HG03354 (cell line): ENCODE results near the gene RXYLT1.

ENCODE experiments used
- ATAC-seq: cut with Tn5 transposase; IDR thresholded peaks from one replicate; pipeline ENCODE4 v1.9.1; 2021; ENCODE audit warnings: mild to moderate bottlenecking; ENCODE audit not compliant: unreplicated experiment, poor library complexity, severe bottlenecking

The RXYLT1 gene

DNA sequence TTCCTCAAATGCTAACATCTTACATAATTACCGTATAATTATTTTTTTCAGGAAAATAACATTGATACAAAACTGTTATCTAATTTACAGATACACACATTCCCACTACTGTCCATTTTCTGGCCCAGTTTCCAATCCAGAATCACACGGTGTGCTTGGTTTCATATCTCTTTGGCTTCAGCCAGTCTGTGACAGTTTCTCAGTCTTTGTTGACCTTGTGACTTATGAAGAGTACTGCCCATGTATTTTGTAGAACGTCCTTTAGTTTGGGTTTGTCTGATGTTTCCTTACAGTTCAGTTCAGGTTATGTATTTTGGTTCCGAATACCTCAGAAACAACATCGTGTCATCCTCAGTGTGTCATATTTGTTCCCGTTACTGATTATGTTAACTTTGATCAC is 16.2 kb downstream of the RXYLT1 start:
- no peak for ATAC-seq

DNA sequence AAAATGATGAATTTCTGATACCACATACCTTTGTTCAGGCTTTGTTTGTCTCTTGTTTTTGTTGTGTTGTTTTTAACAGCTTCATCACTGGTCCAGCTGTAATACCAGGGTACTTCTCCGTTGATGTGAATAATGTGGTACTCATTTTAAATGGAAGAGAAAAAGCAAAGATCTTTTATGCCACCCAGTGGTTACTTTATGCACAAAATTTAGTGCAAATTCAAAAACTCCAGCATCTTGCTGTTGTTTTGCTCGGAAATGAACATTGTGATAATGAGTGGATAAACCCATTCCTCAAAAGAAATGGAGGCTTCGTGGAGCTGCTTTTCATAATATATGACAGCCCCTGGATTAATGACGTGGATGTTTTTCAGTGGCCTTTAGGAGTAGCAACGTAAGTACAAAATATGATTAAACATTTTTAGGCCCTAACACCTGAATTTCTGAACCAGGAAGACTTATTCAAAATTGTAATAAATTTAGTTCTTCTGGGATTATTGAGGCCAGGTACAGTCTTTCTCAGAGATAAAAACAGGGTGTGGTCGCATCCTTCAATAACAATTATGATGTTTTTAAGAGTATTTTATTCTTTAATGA is 22.4 kb downstream of the RXYLT1 start:
- peak; percentile 59 for ATAC-seq

DNA sequence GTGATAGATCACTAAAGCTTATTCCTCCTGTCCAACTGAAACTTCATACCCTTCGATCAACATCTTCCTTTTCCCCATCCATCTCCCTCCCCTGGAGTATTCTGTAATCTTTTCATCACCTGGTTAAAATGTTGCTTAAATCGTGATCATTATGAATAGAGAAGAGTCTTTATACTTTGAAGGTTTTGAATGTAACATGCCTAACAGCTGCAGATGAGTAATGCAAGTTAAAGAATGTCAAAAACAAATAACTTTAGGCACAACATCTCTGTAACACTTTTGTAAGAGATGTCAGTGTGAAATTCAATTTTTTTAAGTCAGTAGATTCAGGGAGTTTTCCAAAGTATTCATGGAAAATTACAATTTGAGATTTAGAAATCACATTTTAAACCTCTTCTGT is 25.0 kb downstream of the RXYLT1 start:
- no peak for ATAC-seq

DNA sequence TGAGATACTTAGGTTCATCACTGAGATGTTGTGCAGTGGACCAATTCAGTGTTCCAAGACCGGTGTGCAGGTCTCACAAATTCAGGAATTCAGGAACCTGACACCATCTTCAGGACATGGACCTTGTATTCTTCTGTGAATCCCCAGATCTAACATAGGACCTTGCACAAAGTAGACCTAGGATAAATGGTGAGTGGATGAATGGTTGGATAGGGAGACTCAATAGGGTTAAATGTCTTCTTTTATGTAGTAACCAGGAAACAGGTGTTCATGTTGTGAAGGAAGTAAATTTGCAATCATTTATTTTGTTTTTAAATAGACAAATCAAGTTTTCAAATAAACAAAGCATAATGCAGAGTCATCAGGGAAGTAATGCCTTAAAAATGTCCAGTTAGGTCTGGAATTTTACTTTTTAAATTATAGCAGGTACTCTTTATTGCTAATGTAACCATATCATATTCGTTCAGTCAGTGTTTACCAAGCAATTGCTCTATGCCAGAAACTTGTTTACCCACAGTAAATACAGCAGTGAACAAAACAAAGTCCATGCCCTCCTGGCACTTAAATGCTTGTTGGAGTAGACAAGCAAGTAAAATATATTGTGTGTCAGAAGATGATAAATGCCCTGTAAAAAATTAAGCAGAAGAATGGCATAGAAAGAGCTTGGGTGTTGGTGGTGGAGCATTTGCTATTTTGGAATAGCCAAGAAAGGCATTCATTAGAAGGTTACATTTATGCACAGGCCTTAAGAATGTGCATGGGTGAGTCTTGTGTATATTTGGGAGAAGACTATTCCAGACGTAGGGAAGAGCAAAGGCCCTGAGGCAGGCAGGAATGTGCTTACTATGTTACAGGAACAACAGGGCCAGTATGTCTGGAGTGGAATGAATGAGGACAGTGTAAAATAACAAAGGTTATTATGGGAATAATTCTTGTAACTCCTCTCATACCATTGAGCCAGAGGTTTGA is 26.3 kb downstream of the RXYLT1 start:
- no peak for ATAC-seq

DNA sequence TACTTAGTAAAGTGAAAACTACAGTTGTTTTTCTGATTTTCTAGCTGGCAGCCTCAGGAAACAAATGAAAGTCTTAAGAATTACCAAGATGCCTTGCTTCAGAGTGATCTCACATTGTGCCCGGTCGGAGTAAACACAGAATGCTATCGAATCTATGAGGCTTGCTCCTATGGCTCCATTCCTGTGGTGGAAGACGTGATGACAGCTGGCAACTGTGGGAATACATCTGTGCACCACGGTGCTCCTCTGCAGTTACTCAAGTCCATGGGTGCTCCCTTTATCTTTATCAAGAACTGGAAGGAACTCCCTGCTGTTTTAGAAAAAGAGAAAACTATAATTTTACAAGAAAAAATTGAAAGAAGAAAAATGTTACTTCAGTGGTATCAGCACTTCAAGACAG is 28.9 kb downstream of the RXYLT1 start:
- ATAC-seq: no peak

DNA sequence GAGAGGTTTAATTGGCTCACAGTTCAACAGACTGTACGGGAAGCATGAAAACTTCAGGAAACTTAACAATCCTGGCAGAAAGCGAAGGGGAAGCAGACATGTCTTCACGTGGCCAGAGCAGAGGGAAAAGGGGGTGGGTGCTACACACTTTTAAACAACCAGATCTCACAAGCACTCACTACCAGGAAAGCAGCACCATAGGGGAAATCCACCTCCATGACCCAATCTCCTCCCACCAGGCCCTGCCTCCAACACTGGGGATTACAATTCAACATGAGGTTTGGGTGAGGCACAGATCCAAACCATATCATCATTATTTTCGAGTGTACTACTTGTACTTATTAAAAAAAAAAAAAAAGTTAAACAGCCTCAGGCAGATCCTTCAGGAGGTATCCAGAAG is 29.9 kb downstream of the RXYLT1 start:
- no peak for ATAC-seq

DNA sequence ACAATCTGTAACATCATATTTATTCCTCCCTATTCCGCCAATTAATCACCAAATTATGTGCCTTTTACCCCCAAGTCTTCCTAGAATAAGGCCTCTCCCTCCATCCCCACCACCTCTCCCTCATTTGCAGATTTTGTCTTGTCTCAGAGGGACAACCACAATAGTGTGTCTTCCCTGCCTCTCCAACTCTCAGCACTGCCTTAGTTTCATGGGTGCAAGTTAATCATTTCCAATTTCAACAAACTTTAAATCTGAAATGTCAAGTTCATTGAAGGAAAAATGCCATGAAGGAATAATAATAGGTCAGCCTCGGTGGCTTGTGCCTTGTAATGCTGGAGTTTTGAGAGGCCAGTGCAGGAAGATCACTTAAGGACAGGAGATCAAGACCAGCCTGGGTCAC is 31.6 kb downstream of the RXYLT1 start:
- ATAC-seq: no peak

DNA sequence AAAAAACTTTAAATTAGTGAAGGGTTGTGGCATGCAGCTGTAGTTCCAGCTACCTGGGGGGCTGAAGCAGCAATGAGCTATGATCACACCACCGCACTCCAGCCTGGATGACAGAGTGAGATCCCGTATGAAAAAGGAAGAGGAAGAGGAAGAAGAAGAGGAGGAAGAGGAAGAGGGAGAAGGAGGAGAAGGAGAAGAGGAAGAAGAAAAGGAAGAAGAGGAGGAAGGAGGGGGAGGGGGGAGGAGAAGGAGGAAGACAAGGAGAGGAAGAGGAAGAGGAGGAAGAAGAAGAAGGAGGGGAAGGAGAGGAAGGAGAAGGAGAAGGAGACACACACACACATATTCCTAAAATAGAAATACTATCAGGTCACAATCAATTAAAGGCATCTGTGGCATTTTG is 32.0 kb downstream of the RXYLT1 start:
- no peak for ATAC-seq

DNA sequence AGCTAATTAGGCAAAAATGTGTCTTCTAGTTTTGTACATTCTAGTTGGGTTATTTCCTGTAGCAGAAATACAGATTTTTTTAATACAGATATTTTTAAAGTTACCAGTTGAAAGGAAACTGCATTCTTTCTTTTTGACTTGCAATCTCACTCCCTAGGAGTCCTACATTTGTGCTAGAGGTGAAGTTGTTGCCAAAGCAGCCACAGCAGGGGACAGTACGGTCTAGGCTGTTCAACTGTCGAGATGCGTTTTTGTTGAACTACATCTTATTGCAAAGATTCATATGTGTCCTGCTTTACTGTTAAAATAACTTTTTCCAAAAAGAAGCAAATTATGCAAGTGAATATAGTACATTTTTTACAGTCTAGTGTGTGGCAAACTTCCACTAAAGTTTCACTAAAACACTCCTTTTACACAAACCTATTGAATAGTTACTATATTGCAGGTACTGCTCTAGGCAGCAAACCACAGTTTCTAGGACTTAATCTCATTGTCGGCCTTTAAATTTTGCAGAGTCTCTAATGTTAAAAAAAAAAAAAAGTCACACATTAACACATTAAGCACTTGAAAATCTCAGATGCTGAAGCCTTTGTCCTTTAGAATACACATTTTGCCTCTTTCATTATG is 34.5 kb downstream of the RXYLT1 start:
- peak; percentile 42 for ATAC-seq

DNA sequence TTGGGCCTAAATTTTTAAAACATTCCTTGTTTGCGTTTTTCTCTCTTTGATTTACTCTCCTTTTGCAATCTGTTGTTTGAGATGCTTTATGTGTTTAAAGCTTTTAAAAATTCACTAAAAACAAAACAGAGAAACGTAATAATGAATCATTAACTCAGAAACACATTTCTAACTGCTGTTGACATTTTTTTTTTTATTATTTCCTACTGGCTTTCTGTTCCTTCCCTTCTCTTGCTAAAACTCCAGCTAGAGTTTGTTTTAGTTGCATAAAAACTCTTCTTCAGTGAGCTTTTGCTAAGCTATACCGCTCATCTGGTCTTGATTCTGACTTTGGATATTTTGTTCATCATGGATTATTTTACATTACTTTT is 35.8 kb downstream of the RXYLT1 start:
- ATAC-seq: no peak

DNA sequence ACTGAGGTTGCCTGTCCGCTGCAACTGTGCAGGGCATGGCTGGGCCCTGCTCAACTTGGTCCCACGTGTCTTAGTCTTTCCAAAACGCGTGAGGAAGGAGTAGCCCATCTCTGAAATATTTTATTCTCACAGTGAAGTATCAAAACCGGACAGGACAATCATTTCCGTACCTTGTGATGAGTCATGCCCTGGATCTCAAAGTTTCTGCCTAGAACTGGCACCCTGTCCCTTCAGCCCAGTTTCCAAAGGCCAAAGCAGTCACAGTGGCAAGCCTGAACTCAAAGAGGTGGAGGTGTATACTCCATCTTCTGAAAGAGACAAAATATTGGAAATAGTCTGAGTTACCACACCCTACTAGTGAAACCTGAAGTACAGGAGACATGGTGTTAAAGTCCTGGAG is 36.3 kb downstream of the RXYLT1 start:
- peak; percentile 47 for ATAC-seq

DNA sequence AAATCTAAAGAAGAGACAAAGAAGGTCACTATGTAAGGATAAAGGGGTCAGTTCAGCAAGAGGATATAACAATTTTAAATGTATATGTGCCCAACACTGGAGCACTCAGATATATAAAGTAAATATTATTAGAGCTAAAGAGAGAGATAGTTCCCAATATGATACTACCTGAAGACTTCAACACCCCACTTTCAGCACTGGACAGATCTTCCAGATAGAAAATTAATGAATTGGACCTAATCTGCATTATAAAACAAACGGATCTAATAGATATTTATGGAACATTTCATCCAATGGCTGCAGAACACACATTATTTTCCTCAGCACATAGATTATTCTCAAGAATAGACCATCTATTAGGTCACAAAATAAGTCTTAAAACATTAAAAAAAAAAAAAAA is 40.7 kb downstream of the RXYLT1 start:
- no peak for ATAC-seq

DNA sequence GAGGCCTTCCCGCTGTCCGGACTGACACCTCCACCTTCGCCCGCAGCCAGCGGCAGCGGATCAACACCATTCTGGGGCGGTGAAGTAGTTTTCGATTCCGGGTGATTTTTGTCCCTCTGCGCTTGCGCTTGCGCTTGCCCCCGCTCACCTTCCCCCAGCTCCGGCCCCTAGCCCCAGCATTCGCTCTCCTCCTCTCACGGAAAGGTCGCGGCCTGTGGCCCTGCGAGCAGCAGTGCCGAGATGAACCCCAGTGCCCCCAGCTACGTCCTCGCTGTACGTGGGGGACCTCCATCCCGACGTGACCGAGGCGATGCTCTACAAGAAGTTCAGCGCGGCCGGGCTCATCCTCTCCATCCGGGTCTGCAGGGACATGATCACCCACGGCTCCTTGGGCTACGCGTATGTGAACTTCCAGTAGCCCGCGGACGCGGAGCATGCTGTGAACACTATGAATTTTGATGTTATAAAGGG is 42.1 kb downstream of the RXYLT1 start:
- ATAC-seq: peak; percentile 52

DNA sequence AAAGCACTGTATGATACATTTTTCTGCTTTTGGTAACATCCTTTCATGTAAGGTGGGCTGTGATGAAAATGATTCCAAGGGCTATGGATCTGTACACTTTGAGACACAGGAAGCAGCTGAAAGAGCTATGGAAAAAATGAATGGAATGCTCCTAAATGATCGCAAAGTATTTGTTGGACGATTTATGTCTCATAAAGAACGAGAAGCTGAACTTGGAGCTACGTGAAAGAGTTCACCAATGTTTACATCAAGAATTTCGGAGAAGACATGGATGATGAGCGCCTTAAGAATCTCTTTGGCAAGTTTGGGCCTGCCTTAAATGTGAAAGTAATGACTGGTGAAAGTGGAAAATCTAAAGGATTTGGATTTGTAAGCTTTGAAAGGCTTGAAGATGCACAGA is 42.6 kb downstream of the RXYLT1 start:
- no peak for ATAC-seq

DNA sequence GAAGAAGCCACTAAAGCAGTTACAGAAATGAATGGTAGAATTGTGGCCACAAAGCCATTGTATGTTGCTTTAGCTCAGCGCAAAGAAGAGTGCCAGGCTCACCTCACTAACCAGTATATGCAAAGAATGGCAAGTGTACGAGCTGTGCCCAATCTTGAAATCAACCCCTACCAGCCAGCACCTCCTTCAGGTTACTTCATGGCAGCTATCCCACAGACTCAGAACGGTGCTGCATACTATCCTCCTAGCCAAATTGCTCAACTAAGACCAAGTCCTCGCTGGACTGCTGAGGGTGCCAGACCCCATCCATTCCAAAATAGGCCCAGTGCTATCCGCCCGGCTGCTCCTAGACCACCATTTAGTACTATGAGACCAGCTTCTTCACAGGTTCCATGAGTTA is 43.3 kb downstream of the RXYLT1 start:
- no peak for ATAC-seq

DNA sequence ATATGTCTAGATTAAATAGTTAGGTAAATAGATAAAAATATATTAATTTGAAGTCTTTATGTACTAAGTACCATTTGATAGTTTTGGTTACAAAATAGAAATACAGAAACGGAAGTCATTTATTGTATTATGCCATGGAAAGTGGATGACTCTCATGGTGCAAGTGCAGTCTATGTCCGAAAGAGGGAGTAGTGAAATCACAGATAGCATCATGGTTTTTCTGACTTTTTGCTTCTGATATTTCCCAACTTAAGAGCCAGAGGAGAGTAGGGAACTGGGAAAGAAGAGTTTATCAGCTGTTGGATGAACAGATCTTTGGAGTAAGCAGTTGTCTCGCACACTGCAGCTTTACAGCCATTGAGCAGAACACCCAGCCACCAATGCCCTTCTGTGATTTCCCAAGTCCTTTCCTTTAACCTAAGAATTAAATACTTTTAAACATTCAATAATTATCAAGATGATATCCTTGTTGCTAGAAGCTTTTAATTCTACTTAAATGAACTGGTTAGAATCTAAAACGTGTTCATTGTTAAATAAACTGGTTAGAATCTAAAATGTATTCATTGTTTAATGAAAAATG is 46.4 kb downstream of the RXYLT1 start:
- ATAC-seq: peak; percentile 73

DNA sequence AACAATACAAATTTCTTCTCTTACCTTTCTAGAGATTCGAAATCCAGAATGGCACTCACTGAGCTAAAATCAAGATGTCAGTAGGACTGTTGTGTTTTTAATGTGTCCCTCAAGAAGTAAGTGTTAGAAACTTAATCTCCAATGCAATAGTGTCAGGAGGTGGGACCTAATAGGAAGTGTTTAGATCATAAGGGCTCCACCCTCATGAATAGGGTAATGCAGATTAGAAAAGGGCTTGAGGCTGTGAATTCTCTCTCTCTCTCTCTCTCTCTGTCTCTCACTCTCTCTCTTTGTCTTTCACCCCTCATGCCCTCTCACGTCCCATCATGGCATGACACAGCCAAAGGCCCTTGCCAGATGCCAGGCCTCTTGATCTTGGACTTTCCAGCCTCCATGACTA is 49.2 kb downstream of the RXYLT1 start:
- no peak for ATAC-seq

DNA sequence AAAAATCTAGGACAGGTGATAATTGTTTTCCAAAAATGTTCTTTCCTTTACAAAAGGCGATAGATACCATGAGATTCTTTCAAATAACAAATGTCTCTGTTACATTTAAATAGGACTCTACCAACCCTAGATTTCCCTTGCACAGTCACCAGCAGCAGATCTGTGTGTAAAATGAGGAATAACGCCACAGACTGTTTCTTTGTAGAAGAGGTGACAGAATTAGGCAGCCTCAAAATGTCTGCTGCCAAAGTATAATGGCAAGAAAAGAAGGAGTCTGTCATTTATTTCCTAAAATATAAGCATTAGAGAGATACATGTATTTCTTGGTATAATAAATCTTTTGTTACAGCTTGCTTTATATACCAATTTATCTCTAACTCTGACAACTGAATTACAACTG is 56.3 kb downstream of the RXYLT1 start:
- no peak for ATAC-seq

DNA sequence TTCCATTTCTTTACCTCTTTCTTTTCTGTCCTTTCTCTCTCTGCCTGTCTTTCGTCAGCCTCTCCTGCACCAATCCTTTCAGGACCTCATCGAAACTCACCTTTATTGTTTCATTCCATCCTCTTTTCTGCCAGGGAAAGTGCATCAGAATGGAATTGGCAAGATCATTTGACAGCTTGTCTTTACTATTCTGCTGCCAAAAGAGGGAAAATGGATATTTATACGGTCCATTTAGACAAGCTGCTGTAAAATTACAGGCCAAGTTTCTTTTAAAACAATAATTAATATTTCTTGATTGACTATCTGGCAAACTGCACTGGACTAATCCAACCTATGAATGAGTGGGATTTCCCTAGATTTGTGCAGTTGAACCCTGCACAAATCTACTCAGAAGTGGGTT is 57.2 kb downstream of the RXYLT1 start:
- no peak for ATAC-seq

DNA sequence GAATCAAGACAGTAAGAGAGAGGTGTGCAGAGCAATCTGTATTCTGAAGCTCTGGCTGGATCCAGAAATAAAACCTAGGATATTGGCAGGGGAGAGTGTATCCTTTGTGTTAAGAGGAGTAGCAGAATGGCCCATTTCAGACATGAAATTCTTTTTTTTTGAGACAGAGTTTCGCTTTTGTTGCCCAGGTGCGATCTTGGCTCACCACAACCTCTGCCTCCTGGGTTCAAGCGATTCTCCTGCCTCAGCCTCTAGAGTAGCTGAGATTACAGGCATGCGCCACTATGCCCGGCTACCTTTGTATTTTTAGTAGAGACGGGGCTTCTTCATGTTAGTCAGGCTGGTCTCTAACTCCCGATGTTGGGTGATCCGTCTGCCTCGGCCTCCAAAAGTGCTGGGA is 58.7 kb downstream of the RXYLT1 start:
- ATAC-seq: no peak

DNA sequence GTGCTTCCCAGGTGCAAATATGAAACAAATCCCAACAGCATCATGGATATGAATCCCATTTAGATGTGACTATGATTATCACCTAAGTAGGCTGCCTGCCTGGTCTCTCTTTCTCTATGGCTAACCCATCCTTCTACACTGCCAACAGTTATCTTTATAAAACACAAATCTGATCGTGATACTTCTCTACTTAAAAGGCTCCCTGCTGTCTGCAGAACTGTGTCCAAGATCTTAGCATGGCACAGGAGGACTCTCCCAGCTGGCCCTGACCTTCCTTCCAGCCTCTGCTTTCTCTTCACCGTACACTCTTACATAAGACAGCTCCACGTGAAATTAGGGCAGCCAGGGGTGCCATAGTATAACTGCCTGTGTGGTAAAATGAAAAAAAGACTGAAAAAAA is 61.3 kb downstream of the RXYLT1 start:
- no peak for ATAC-seq
